NB4 (cell line): Measurements from ENCODE around the gene CSHL1.
"Not testable (repeated sequence)": the region's sequence is repeated elsewhere in the genome, so short reads cannot be mapped to it uniquely, and the experiment has no call there.

ENCODE experiments used
- CTCF ChIP-seq: IDR thresholded peaks from one replicate; pipeline ENCODE4 v1.5.1; 2012; ENCODE audit warnings: low read depth, low read length
- MYC ChIP-seq: IDR thresholded peaks from 2 replicates; pipeline ENCODE4 v1.6.1; 2011; ENCODE audit warnings: low read depth, low read length
- POLR2A ChIP-seq: IDR thresholded peaks from 2 replicates; pipeline ENCODE4 v1.6.1; 2011; ENCODE audit warnings: mild to moderate bottlenecking; ENCODE audit not compliant: insufficient read length; ENCODE audit errors: extremely low read depth
- TF ChIP-seq, protein P1 (sequence below): IDR thresholded peaks from 2 replicates; pipeline ENCODE4 v1.6.1; 2011; ENCODE audit warnings: low read depth, low read length

GRCh38 chr17:63874061-63874626, 36.9 kb downstream of the CSHL1 start:
- not testable (repeated sequence) for TF ChIP-seq CTCF, POLR2A, MYC
- TF ChIP-seq, protein P1, sequence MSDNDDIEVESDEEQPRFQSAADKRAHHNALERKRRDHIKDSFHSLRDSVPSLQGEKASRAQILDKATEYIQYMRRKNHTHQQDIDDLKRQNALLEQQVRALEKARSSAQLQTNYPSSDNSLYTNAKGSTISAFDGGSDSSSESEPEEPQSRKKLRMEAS = not testable (repeated sequence)
